SIG-M5 treated with dmso at 0.1 percent for 504 hours (cell line): Measurements from ENCODE around the gene EYS.
"Not testable (repeated sequence)": the region's sequence is repeated elsewhere in the genome, so short reads cannot be mapped to it uniquely, and the experiment has no call there.

Experiments used
- DNase-seq: peaks from one replicate; lab custom pipeline; 2025; ENCODE audit not compliant: unreplicated experiment; lab: John Stamatoyannopoulos, UW

Gene EYS

GRCh38 chr6:63773200-63773599 lies 1933.8 kb downstream of the EYS start:
- DNase-seq = no peak

GRCh38 chr6:63765828-63766227 lies 1941.2 kb downstream of the EYS start:
- DNase-seq = no peak

GRCh38 chr6:63764318-63764916 lies 1942.6 kb downstream of the EYS start:
- DNase-seq = peak; percentile 57

GRCh38 chr6:63760199-63760598 lies 1946.8 kb downstream of the EYS start:
- DNase-seq = no peak

GRCh38 chr6:63759605-63760105 lies 1947.4 kb downstream of the EYS start:
- no peak for DNase-seq

GRCh38 chr6:63757826-63758225 lies 1949.2 kb downstream of the EYS start:
- DNase-seq = no peak

- DNase-seq = not testable (repeated sequence)
Observed at GRCh38 chr6:63757275-63757674, 1949.8 kb downstream of the EYS start.

GRCh38 chr6:63750400-63750799 lies 1956.6 kb downstream of the EYS start:
- DNase-seq = no peak

- no peak for DNase-seq
Observed at GRCh38 chr6:63745784-63746183, 1961.2 kb downstream of the EYS start.

- DNase-seq = no peak
Observed at GRCh38 chr6:63744810-63745209, 1962.2 kb downstream of the EYS start.

- DNase-seq = no peak
Observed at GRCh38 chr6:63743691-63744090, 1963.3 kb downstream of the EYS start.

GRCh38 chr6:63742060-63742459 lies 1965.0 kb downstream of the EYS start:
- no peak for DNase-seq

GRCh38 chr6:63740709-63741108 lies 1966.3 kb downstream of the EYS start:
- no peak for DNase-seq

- no peak for DNase-seq
Observed at GRCh38 chr6:63739094-63739687, 1967.8 kb downstream of the EYS start.

GRCh38 chr6:63738190-63738589 lies 1968.8 kb downstream of the EYS start:
- DNase-seq = not testable (repeated sequence)

GRCh38 chr6:63734923-63735322 lies 1972.1 kb downstream of the EYS start:
- no peak for DNase-seq

- no peak for DNase-seq
Observed at GRCh38 chr6:63732336-63732735, 1974.7 kb downstream of the EYS start.

- no peak for DNase-seq
Observed at GRCh38 chr6:63731930-63732329, 1975.1 kb downstream of the EYS start.

GRCh38 chr6:63730311-63730710 lies 1976.7 kb downstream of the EYS start:
- no peak for DNase-seq

GRCh38 chr6:63724721-63725120 lies 1982.3 kb downstream of the EYS start:
- DNase-seq = no peak

GRCh38 chr6:63721181-63721580 lies 1985.8 kb downstream of the EYS start:
- DNase-seq = no peak

GRCh38 chr6:63716169-63716568 lies 1990.9 kb downstream of the EYS start:
- no peak for DNase-seq

GRCh38 chr6:63714091-63714490 lies 1992.9 kb downstream of the EYS start:
- DNase-seq = no peak
